GM20431 (cell line): Measurements from ENCODE around the gene PSMD8.

ENCODE experiments used
- in situ Hi-C: fragments of 300-500 bp; cut with MseI, MboI; formaldehyde crosslinking; loops from one replicate; pipeline ENCODE4 v1.15.0; 2020; ENCODE audit warnings: low sequenced_read_pairs; ENCODE audit not compliant: unreplicated experiment

Gene PSMD8

GRCh38 chr19:38429055-38429810, 54.9 kb downstream of the PSMD8 start:
- in situ Hi-C loops, result no loop called here

- in situ Hi-C loops, result no loop called here
These were observed 55.4 kb downstream of the PSMD8 start for GRCh38 chr19:38429811-38430156.

GRCh38 chr19:38430931-38431330, 56.6 kb downstream of the PSMD8 start:
- in situ Hi-C loops, result no loop called here

- in situ Hi-C loops, result no loop called here
These were observed 58.9 kb downstream of the PSMD8 start, which contains the start of gene RYR1 for GRCh38 chr19:38433268-38433733. TSS of gene RYR1 (plus strand) at chr19:38433691. CDS start at chr19:38433830, 139 bp downstream.
